COLO668 (cell line): Measurements from ENCODE around the gene RNF40.

Experiments used
- DNase-seq: peaks from one replicate; lab custom pipeline; 2025; ENCODE audit not compliant: unreplicated experiment; lab: John Stamatoyannopoulos, UW

Gene RNF40

DNA sequence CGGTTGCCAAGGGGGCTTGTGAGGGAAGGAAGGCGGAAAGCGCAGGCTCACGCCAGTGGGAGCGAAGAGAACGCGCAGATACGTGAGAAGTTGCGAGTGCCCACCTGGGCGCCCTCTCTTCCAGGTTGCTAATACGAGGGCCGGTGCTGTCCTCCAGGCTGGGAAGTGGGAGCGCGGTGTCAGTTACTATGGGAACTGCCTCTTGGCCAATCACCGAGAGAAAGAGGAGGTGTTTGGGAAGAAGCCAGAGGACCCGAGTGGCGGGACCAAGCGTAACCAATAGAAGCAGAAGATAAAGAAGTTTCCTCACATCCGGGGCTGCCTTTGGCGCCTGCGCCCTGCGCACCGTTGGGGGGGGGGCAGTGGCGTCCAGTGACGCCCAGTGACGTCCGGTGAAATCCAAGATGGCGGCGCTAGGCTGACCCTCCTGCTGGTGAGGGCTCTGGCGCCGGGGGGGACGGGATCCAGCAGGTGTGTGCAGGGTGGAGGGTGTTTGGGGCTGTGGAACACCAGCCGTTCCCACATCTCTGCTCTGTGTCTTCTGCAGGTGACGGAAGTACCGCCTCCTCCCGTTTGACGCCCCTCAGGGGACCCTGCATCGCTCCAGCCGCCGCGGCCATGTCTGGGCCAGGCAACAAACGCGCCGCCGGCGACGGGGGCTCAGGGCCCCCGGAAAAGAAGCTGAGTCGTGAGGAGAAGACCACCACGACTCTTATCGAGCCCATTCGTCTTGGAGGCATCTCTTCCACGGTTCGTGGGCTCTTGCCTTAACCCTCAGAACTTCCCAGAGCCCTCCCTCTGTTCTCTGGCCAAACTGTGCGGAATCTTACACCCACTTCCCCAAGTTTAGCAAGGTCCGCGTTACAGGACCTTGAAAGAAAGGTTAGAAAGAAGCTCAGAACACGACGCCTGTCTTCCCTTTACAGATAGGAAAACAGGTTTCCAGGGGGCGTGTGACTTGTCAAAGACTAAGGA is at the start of gene RNF40, which contains the start of gene CFAP119:
RNF40 (plus strand) TSS at position 395 of the 975 bp plus-strand sequence; CDS start at position 619, 224 bp downstream.
CFAP119 (minus strand) TSS at position 135 of the 975 bp plus-strand sequence. CDS start 314 bp downstream, outside the sequence.
- DNase-seq, result peak; percentile 95

DNA sequence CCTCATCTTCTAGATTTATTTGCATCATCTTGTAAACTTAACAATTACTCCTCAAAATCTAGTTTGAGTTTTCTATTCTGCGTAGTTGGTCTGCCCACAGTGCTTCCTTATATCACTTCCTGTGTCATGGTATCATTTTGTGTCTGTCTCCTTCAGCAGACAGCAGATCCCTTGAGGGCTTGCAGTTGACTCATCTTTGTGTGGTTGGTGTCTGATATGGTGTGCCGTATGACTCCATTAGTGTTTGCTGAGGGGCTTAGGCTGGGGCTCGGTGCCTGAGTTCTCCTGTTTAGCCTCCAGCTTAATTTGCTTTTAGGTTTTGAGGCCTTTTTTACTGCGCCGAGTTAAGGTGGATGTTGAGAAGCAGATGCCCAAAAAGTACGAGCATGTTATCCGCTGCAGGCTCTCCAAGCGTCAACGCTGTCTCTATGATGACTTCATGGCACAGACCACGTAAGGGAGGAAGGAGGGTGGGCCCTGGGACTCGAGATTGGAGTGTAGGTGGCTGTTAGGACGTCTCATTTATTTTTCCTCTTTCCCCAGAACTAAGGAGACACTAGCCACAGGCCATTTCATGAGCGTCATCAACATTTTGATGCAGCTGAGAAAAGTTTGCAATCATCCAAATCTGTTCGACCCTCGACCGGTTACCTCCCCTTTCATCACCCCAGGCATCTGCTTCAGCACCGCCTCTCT is 46.2 kb upstream of the RNF40 start:
- no peak for DNase-seq

DNA sequence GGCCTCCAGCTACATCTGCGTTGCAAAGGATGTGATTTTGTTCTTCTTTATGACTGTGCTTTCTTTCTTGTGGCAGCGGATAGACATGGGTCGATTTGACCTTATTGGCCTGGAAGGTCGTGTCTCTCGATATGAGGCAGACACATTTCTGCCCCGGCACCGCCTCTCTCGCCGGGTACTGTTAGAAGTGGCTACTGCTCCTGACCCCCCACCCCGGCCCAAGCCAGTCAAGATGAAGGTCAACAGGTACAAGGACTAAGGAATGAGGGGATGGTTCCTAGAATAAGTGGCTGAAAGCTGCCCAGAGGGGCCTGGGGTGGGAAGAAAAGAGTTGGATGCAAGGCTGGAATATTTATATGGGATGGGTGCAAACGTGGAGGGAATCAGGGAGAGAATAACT is 42.0 kb upstream of the RNF40 start:
- no peak for DNase-seq

DNA sequence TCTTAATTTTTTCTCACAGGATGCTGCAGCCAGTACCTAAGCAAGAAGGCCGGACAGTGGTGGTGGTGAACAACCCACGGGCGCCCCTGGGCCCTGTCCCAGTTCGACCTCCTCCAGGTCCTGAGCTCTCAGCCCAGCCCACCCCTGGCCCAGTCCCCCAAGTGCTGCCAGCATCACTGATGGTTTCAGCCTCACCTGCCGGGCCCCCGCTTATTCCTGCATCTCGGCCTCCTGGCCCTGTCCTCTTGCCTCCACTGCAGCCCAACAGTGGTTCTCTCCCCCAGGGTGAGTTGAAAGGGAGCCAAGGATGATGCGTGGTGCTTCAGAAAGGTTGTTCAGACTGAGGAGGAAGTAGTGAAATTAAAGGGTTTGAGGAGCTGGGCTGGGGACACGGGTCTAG is 41.4 kb upstream of the RNF40 start:
- DNase-seq, result no peak

DNA sequence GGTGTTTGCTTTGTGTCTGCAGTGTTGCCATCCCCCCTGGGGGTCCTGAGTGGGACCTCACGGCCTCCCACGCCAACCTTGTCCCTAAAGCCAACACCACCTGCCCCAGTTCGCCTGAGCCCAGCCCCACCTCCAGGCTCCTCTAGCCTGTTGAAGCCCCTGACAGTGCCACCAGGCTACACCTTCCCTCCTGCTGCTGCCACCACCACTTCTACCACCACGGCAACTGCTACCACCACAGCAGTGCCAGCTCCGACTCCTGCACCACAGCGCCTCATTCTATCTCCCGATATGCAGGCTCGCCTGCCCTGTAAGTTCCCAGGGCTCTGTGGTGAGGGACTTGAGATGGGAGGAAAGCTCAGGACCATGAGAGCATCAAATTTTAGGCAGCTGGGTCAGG is 41.0 kb upstream of the RNF40 start:
- DNase-seq, result no peak

DNA sequence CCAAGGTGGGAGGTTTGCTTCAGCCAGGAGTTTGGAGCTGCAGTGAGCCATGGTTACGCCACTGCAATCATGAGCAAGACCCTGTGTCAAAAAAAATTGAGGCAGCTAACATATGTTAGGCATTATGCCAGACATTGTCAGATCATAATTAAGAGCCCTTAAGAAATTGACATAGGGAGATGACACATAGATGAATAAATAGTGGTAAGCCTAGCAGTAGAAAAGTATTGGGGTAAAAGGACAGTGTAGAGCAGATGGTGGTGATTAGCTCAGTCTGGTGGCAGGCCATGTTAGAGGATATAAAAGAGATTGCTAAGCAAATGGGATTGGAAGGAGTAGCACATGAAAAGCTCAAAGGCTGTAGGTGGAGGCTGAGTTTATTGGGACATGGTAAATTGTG is 40.5 kb upstream of the RNF40 start:
- no peak for DNase-seq

DNA sequence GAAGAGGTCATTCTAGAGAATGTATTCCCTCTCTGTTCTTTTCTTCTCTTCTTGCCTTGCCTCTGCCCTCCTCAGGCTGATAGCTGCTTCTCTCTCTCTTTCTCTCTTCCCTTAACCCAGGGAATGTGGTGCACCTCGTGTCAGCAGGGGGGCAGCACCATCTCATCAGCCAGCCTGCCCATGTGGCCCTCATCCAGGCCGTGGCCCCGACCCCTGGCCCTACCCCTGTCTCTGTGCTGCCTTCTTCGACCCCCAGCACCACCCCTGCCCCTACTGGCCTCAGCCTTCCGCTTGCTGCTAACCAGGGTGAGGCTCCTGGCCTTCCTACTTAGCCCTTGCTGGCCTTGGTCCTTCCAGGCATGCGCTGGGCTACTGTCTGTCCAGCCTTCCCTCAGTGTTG is 39.7 kb upstream of the RNF40 start:
- no peak for DNase-seq

DNA sequence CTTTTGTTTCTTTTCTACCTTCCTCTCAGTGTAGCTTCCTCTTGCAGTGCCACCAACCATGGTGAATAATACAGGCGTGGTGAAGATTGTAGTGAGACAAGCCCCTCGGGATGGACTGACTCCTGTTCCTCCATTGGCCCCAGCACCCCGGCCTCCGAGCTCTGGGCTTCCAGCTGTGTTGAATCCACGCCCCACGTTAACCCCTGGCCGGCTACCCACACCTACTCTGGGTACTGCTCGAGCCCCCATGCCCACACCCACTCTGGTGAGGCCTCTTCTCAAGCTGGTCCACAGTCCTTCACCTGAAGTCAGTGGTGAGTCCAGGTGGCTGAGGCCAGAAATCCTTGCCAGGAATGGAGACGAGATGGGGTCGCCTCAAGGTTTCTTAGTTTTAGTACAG is 39.2 kb upstream of the RNF40 start:
- DNase-seq, result no peak

DNA sequence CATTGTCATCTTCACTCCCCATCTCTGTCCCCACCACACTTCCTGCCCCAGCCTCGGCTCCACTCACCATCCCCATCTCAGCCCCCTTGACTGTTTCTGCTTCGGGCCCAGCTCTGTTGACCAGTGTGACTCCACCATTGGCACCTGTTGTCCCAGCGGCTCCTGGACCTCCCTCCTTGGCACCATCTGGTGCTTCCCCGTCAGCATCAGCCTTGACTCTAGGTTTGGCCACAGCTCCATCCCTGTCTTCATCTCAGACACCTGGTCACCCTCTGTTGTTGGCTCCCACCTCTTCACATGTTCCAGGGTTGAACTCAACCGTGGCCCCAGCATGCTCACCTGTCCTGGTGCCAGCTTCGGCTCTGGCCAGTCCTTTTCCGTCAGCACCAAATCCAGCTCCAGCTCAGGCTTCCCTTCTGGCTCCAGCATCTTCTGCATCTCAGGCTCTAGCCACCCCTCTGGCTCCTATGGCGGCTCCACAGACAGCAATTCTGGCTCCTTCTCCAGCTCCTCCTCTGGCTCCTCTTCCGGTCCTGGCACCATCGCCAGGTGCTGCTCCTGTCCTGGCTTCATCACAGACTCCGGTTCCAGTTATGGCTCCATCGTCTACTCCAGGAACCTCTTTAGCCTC is 38.3 kb upstream of the RNF40 start:
- no peak for DNase-seq

DNA sequence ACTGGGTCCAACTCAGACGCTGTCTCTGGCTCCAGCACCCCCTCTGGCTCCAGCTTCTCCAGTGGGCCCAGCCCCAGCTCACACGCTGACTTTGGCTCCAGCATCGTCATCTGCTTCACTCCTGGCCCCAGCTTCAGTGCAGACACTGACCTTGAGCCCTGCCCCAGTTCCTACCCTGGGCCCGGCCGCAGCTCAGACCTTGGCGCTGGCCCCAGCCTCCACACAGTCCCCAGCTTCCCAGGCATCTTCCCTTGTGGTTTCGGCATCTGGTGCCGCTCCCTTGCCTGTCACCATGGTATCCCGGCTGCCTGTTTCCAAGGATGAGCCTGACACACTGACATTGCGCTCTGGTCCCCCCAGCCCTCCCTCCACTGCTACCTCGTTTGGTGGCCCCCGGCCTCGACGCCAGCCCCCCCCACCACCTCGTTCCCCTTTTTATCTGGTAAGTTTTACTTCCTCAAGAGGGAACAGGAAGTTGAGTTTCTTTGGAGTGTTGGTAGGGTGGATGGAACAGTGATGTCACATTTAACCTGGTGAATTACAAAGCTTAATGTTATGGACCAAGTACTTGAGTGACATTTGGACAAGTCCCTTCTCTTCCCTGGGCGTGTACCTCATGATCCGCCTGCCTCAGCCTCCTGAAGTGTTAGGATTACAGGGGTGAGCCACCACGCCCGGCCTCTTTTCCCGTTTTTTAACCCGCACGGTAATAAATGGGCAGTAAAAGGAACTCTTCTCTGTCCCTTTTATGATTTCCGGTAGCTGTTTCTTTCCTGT is 37.3 kb upstream of the RNF40 start:
- DNase-seq, result no peak

DNA sequence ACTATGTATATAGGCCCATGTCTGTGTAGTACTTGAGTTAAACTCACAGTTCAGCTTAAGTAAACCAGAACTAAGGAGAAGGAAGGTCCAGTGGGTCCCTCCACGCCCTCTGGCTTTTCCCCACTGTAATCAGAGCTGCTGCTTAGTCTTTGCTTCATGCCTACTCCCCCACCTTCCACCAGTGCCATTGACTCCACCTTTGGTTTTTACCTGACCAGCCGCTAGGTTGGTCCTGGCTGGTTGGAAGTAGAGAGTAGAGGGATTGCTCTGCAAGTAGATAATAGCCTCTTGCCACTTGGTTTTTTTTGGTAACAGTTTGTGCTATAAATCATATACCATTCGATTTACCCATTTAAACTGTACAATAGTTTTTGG is 36.7 kb upstream of the RNF40 start:
- DNase-seq, result no peak

DNA sequence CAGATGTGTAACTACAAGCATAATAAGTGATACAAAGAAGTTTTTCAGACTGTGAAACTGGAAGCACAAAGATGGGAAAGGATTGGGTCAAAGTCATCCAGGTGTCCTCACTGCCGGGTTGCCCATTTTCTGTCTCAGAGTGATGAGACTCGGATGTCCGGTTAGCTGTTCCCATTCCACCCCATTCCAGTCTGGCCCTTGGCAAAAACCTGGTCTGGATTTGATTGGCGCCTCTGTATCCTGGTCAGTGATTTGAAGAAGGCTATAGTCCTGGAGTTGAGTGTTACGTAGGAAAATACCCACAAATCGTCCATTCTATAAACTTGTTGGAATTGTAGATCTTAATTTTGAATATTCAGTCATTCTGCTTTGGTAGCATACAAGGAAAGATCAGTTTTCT is 33.8 kb upstream of the RNF40 start:
- no peak for DNase-seq

DNA sequence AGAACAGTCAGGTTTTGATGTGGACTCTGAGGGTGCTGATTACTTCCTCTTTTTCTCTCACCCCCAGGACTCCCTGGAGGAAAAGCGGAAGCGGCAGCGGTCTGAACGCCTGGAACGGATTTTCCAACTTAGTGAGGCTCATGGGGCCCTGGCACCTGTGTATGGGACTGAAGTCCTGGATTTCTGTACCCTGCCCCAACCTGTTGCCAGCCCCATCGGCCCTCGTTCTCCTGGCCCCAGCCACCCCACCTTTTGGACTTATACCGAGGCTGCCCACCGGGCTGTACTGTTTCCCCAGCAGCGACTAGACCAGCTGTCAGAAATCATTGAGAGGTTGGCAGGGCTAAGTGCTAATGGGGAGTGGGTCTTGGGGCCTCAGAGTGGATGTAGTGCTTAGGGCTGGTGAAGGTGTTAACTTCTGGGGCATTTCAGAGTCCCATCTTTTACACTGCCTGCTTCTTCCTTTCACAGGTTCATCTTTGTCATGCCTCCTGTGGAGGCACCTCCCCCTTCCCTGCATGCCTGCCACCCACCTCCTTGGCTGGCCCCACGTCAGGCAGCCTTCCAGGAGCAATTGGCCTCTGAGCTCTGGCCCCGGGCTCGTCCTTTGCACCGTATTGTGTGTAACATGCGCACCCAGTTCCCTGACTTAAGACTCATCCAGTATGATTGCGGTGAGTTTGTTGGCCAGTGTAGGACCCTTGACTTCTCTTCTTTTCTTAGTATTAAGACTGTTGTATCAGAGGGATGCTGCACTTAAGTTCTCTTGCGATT is 33.0 kb upstream of the RNF40 start:
- DNase-seq, result no peak

DNA sequence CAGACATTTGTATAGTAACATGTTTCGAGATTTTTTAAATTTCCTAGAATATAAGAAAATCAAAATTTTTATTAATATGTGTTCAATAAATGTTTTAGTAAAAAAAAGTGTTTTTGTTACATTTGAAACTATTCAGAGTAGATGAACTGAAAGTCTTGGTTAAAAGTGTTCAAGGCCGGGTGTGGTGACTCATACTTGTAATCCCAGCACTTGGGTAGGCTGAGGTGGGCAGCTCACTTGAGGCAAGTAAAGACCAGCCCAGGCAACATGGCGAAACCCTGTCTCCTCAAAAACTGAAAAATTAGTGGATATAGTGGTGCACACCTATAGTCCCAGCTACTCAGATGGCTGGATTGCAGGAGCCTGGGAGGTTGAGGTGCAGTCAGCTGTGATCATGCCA is 30.7 kb upstream of the RNF40 start:
- no peak for DNase-seq

DNA sequence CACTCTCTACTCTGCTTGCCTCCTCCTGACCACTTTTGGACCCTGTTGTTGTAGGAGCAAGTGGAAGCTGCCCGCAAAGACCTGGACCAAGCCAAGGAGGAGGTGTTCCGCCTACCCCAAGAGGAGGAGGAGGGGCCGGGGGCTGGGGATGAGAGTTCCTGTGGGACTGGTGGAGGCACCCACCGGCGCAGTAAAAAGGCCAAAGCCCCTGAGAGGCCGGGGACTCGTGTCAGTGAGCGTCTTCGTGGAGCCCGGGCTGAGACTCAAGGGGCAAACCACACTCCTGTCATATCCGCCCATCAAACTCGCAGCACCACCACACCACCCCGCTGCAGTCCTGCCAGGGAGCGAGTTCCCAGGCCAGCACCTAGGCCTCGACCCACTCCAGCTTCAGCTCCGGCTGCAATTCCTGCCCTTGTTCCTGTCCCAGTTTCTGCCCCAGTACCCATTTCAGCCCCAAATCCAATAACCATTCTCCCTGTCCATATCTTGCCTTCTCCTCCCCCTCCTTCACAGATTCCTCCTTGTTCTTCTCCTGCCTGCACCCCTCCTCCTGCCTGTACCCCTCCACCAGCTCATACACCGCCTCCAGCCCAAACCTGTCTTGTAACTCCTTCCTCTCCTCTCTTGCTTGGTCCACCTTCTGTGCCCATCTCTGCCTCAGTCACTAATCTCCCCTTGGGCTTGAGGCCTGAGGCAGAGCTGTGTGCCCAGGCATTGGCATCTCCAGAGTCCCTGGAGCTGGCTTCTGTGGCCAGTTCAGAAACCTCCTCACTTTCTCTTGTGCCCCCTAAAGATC is 24.9 kb upstream of the RNF40 start:
- no peak for DNase-seq

DNA sequence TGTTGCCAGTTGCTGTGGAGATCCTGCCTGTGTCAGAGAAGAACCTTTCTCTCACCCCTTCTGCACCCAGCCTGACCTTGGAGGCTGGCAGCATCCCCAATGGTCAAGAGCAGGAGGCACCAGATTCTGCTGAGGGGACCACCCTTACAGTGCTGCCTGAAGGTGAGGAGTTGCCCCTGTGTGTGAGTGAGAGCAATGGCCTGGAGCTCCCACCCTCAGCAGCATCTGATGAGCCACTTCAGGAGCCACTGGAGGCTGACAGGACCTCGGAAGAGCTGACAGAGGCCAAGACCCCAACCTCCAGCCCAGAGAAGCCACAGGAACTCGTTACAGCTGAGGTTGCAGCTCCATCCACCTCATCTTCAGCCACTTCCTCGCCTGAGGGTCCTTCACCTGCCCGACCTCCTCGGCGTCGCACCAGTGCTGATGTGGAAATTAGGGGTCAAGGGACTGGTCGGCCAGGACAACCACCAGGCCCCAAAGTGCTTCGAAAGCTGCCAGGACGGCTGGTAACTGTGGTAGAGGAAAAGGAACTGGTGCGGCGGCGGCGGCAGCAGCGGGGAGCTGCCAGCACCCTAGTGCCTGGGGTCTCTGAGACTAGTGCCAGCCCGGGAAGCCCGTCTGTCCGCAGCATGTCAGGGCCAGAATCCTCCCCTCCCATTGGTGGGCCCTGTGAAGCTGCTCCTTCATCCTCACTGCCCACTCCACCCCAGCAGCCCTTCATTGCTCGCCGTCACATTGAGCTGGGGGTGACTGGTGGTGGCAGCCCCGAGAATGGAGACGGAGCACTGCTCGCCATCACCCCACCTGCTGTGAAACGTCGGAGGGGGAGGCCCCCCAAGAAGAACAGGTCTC is 24.1 kb upstream of the RNF40 start:
- DNase-seq, result no peak

DNA sequence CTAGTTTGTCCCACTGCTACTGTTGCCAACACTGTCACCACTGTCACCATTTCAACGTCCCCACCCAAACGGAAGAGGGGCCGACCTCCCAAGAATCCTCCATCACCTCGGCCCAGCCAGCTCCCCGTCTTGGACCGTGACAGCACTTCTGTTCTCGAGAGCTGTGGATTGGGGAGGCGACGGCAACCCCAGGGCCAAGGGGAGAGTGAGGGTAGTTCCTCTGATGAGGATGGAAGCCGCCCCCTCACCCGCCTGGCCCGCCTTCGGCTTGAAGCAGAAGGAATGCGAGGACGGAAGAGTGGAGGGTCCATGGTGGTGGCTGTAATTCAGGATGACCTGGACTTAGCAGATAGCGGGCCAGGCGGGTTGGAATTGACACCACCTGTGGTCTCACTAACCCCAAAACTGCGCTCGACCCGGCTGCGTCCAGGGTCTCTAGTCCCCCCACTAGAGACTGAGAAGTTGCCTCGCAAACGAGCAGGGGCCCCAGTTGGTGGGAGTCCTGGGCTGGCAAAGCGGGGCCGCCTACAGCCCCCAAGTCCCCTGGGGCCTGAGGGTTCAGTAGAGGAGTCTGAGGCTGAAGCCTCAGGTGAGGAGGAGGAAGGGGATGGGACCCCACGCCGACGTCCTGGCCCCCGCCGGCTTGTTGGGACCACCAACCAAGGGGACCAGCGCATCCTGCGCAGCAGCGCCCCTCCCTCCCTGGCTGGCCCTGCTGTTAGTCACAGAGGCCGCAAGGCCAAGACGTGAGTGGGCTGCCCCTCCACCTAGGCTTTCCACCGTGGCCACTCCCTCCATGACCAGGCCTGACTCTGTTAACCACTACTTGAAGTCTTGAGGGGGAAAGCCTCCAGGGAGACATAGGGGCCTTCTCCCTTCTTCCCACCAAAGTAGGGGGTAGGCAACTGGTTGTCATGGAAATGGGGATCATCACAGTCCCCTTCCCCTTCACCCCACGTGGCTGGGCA is 22.9 kb upstream of the RNF40 start:
- DNase-seq, result no peak
